Fibroblast of lung (primary cell): ENCODE results near the gene ABHD16B. TPM values are rescaled to one million over a fixed set of nuclear protein-coding genes. Genes with fewer than 3 reads are reported as not detected.

Experiments used
- DNase-seq, 2 donors: peaks; one replicate each; pipeline versions ENCODE4 v3.0.0 to v3.0.0-alpha.2; 2010; ENCODE audit warnings: low read depth in 2 of 2
- H2AFZ ChIP-seq: 2 replicates; pipeline ENCODE4 v1.5.1; 2012; ENCODE audit warnings: low read length, control low read depth, inconsistent platforms
- H3K27ac ChIP-seq: 2 replicates; pipeline ENCODE4 v1.5.1; 2011; ENCODE audit warnings: low read length, control low read depth; ENCODE audit not compliant: insufficient read depth
- H3K27me3 ChIP-seq: 2 replicates; pipeline ENCODE4 v1.5.1; 2011; ENCODE audit warnings: mild to moderate bottlenecking, low read length; ENCODE audit not compliant: control insufficient read depth, insufficient read depth
- H3K36me3 ChIP-seq: 2 replicates; pipeline ENCODE4 v1.5.1; 2011; ENCODE audit warnings: low read length; ENCODE audit not compliant: control insufficient read depth, insufficient read depth
- H3K4me1 ChIP-seq: 2 replicates; pipeline ENCODE4 v1.5.1; 2011; ENCODE audit warnings: low read length; ENCODE audit not compliant: control insufficient read depth, insufficient read depth; ENCODE audit errors: extremely low read depth
- H3K4me2 ChIP-seq: 2 replicates; pipeline ENCODE4 v1.5.1; 2011; ENCODE audit warnings: low read length, control low read depth; ENCODE audit not compliant: insufficient read depth; ENCODE audit errors: extremely low read depth
- H3K4me3 ChIP-seq, 4 experiments: fragments of 200-600 bp in 1 of 4; sonication (generic) in 1 of 4; replicated peaks in 1 of 4; 2 replicates each; pipeline ENCODE4 v1.5.1; 2011 to 2016; ENCODE audit warnings: low read length in 4 of 4, low read depth in 3 of 4, mild to moderate bottlenecking in 3 of 4, control low read depth in 2 of 4, inconsistent platforms in 1 of 4, mixed read lengths in 1 of 4; ENCODE audit not compliant: insufficient read depth in 1 of 4; ENCODE audit errors: control extremely low read depth in 1 of 4
- H3K79me2 ChIP-seq: 2 replicates; pipeline ENCODE4 v1.5.1; 2012; ENCODE audit warnings: mild to moderate bottlenecking, low read length, inconsistent platforms; ENCODE audit not compliant: control insufficient read depth, insufficient read depth
- H3K9ac ChIP-seq: 2 replicates; pipeline ENCODE4 v1.5.1; 2011; ENCODE audit warnings: mild to moderate bottlenecking, low read length, control low read depth; ENCODE audit not compliant: insufficient read depth
- H3K9me3 ChIP-seq: 2 replicates; pipeline ENCODE4 v1.5.1; 2012; ENCODE audit warnings: low read depth, low read length; ENCODE audit not compliant: control insufficient read depth, insufficient read depth
- H4K20me1 ChIP-seq: 2 replicates; pipeline ENCODE4 v1.5.1; 2011; ENCODE audit warnings: low read length; ENCODE audit not compliant: control insufficient read depth, insufficient read depth; ENCODE audit errors: extremely low read depth
- CTCF ChIP-seq, 2 donors: IDR thresholded peaks in 1 of 2; conservative IDR thresholded peaks in 1 of 2; 1 replicate in 1 of 2; 2 replicates in 1 of 2; pipeline ENCODE4 v1.5.1; 2011 to 2012; ENCODE audit warnings: low read length in 2 of 2, control low read depth in 1 of 2, inconsistent platforms in 1 of 2, low read depth in 1 of 2, mild to moderate bottlenecking in 1 of 2
- EZH2 ChIP-seq: IDR thresholded peaks from 2 replicates; pipeline ENCODE4 v1.5.1; 2012; ENCODE audit warnings: low read length, control low read depth, mild to moderate bottlenecking; ENCODE audit errors: missing control alignments
- polyA plus RNA-seq, 2 donors: library from polyadenylated mRNA; depleted of rRNA in 1 of 2; stranded (reverse) in 1 of 2; unstranded in 1 of 2; fragments of >200 nt; gene quantifications; 2 replicates each; pipeline ENCODE4 v1.2.1, GENCODE V29; 2011 to 2012; ENCODE audit warnings: missing spikeins in 1 of 2
- total RNA-seq: library from RNA; depleted of rRNA; stranded (reverse); fragments of >200 nt; gene quantifications from 2 replicates; pipeline ENCODE4 v1.2.1, GENCODE V29; 2014

Gene ABHD16B
- total and polyA plus RNA-seq, 2 donors (not counting 1 experiment from before 2014, with no cell fraction given), result not detected

- Histone ChIP-seq H3K4me2 (no peak overlapping the region), H2AFZ (no peak overlapping the region), H3K4me3 (no peak overlapping the region), H3K9ac (no peak overlapping the region), H4K20me1 (peaks cover 6% of the 10 kb centered on the region), H3K27ac (no peak overlapping the region), H3K36me3 (peaks cover 47% of the 10 kb centered on the region), H3K9me3 (no peaks in the 10 kb centered on the region), H3K27me3 (no peaks in the 10 kb centered on the region), H3K4me1 (no peaks in the 10 kb centered on the region), H3K79me2 (peaks cover 45% of the 10 kb centered on the region)
- DNase-seq, result no peak
- TF ChIP-seq EZH2 (no peak), CTCF (conservative IDR thresholded peaks at IDR 0.05 in 1 of 2, IDR thresholded peaks at IDR 0.05 in 1 of 2; ENCODE audit: low read depth in 1 of 2, low read length in 2 of 2) (no peak)
Observed at GRCh38 chr20:63881451-63882226, 20.3 kb downstream of the ABHD16B start.

GRCh38 chr20:63882257-63883200 is 21.2 kb downstream of the ABHD16B start:
- Histone ChIP-seq H3K4me3 (no peak overlapping the region), H3K36me3 (peaks cover 50% of the 10 kb centered on the region), H2AFZ (no peak overlapping the region), H3K4me2 (no peak overlapping the region), H3K27ac (no peak overlapping the region), H4K20me1 (peaks cover 6% of the 10 kb centered on the region), H3K9me3 (no peaks in the 10 kb centered on the region), H3K79me2 (peaks cover 42% of the 10 kb centered on the region), H3K9ac (no peak overlapping the region), H3K4me1 (no peaks in the 10 kb centered on the region), H3K27me3 (no peaks in the 10 kb centered on the region)
- TF ChIP-seq EZH2, result no peak
- no peak for TF ChIP-seq CTCF (conservative IDR thresholded peaks at IDR 0.05 in 1 of 2, IDR thresholded peaks at IDR 0.05 in 1 of 2; ENCODE audit: low read depth in 1 of 2, low read length in 2 of 2)
- no peak for DNase-seq

- Histone ChIP-seq H3K36me3 (peaks cover 49% of the 10 kb centered on the region), H3K4me3 (no peak overlapping the region), H3K27ac (no peak overlapping the region), H3K4me2 (no peak overlapping the region), H3K27me3 (no peaks in the 10 kb centered on the region), H3K9me3 (no peaks in the 10 kb centered on the region), H3K79me2 (peaks cover 36% of the 10 kb centered on the region), H3K9ac (no peak overlapping the region), H4K20me1 (peaks cover 6% of the 10 kb centered on the region), H3K4me1 (no peaks in the 10 kb centered on the region), H2AFZ (no peak overlapping the region)
- no peak for DNase-seq
- TF ChIP-seq EZH2 (no peak), CTCF (conservative IDR thresholded peaks at IDR 0.05 in 1 of 2, IDR thresholded peaks at IDR 0.05 in 1 of 2; ENCODE audit: low read depth in 1 of 2, low read length in 2 of 2) (no peak)
Observed at GRCh38 chr20:63883201-63883593, 21.9 kb downstream of the ABHD16B start.
